GM03348 (cell line): Measurements from ENCODE around the gene NKPD1.

Experiments
- DNase-seq: peaks from one replicate; pipeline ENCODE4 v3.0.0; 2012; ENCODE audit warnings: low spot score

NKPD1 gene

DNA sequence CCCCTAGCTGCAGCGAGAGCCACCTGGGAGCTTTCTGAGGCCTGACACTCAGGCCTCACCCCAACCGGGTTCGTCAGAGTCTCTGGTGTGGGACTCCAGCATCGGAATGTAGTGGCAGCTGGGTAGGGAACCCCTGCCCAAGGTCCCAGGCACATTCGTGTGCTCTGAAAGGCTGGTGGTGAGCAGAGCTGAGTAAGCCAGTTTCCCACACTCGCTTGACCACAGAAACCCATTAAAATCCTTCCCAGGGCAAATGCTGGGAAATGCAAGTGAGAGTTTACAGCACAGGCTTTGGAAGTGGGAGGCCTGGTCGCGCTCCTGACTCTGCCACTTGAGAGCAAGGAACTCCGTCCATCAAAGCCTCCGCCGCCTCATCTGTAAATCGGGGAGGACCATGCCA, 13.0 kb upstream of the NKPD1 start:
- no peak for DNase-seq

- no peak for DNase-seq
These were observed 11.9 kb upstream of the NKPD1 start for GRCh38 chr19:45172611-45173208.

- DNase-seq: no peak
These were observed 11.4 kb upstream of the NKPD1 start for GRCh38 chr19:45172173-45172572.

DNA sequence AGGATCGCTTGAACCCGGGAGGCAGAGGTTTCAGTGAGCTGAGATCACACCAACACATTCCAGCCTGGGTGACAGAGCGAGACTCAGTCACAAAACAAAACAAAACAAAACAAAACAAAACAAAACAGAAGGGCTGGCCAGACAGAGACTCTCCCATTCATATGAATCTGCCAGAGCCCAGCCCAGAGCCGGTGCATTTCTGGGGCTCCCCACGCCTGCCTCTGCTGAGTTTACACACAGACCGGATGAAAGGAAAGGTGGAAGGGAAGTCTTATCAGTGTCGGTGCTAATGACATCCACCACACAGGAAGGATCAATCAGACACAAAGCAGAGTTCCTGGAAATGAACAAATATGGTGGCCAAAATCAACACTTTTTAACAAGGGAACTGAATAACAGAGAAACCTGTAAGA, 10.4 kb upstream of the NKPD1 start:
- DNase-seq: no peak

DNA sequence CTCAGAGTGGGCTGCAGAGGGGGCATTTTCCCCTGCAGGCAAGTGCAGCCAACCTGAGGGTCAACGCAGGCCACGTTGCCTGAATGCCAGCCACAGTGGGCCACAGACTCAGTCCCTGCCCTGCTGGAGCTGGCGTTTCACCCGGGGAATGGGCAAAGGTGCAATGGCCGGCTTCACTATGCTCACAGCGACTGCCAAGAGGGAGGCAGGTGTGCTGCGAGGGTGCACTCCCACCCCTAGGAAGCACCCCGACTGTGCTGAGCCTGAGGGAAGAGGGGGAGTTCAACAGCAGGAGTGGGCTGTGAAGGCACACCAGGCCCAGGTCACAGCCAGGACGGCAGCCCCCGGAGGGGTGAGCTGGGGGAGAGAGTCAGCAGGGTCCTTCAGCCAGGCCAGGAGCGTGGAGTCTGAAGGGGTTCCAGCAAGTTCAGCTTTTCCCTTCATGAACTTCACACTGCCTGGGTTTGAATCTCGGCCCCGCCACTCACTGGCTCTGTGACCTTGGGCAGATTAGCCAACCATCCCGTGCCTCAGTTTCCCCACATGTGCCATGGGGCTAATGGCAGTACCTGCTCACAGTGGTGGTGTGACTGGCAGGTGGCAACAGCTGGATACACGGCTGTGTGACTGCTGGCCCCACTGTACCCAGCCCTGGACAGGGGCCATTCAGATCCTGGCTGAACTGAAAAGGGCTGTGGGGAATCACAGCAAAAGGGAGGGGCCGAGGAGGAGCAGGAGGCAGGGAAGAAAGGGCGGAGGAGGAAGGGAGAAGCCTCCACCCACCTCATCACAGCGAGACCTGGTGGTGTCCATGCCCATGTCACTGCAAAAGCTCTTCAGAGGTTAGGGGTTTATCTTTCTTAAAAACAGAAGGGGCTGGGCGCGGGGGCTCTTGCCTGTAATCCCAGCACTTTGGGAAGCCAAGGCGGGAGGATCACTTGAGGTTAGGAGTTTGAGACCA, 9.6 kb upstream of the NKPD1 start:
- DNase-seq: no peak

DNA sequence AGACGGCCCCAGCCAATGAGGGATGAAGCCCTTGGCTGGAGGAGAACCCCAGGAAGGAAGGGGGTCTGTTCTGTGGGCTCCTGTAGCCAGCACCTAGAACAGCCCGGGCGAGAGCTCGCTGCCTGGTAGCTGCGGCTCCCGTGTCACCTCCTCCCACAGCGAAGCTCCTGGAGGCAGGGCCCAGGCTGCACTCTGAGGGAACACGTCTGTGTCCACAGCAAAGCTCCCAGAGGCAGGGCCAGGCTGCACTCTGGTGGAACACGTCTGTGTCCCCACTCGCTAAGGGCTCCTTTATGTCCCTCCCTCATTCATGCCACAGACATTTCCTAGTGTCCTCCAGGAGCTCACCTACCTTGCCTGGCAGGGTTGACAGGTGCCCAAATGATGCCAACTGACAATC, 8.8 kb upstream of the NKPD1 start:
- DNase-seq: no peak

- no peak for DNase-seq
These were observed 8.1 kb upstream of the NKPD1 start for GRCh38 chr19:45168767-45169351.

- no peak for DNase-seq
These were observed 6.0 kb upstream of the NKPD1 start for GRCh38 chr19:45166723-45167252.

DNA sequence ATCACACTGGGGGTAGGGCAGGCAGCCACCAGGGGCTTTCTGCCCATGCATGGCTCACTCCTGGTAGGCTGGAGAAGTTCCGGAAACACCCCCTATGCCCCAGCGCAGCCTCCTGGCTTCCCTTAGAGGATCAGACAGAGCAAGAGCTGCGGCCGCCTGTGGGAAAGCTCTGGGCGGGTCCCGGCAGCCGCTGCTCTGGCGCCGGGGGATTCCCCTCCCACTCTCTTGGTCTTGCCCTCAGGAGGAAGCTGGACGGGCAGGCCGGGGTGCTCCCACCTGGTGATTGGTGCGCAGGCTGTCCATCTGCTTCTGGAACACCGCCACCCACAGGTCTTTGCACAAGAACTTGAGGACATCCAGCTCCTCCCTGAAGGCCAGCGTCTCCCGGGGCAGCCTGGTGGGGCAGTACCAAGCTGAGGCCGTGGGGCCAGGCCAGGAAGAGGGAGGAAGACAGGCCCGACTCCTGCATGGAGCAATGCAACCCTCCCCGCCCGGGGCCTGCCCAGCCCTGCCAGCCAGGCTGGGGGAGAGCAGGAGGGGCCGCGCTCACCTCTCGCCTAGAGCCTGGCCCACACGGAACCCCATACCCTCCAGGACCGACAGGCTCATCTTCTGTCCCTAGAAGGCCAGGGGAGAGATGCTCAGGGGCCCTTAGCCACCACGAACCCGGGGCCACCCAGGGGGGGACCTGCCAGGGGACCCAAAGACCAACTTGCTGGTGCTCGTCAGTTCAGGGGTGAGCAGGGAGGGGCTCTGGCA, 4.0 kb upstream of the NKPD1 start:
- DNase-seq: peak; percentile 76

- no peak for DNase-seq
These were observed 3.1 kb upstream of the NKPD1 start for GRCh38 chr19:45163751-45164460.

GRCh38 chr19:45163156-45163555, 2.4 kb upstream of the NKPD1 start:
- DNase-seq: no peak

DNA sequence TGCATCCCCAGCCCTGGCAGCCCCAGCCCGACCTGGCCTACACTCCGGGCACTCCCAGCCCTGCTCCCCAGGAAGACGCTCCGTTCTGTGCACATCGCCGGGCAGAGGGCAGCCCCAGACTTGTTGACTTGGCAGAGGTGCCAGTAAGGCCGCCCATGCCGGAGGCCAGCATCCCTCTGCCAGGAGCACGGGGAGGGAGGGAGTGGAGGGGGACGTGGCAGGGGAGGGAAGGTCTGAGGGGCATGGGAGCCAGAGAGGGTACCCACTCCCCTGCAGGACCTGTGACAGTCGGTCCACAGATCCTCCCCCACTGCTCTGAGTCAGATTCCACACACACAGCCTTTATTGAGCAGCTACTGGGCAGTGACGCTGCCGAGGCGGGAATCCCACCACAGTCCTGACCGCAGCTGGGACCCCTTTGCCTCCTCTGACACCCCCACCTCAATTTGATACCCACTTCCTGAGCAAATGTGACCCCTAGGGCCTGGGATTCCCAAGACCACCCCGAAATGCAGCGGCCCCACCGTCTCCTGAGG, 1.9 kb upstream of the NKPD1 start:
- DNase-seq: no peak

DNA sequence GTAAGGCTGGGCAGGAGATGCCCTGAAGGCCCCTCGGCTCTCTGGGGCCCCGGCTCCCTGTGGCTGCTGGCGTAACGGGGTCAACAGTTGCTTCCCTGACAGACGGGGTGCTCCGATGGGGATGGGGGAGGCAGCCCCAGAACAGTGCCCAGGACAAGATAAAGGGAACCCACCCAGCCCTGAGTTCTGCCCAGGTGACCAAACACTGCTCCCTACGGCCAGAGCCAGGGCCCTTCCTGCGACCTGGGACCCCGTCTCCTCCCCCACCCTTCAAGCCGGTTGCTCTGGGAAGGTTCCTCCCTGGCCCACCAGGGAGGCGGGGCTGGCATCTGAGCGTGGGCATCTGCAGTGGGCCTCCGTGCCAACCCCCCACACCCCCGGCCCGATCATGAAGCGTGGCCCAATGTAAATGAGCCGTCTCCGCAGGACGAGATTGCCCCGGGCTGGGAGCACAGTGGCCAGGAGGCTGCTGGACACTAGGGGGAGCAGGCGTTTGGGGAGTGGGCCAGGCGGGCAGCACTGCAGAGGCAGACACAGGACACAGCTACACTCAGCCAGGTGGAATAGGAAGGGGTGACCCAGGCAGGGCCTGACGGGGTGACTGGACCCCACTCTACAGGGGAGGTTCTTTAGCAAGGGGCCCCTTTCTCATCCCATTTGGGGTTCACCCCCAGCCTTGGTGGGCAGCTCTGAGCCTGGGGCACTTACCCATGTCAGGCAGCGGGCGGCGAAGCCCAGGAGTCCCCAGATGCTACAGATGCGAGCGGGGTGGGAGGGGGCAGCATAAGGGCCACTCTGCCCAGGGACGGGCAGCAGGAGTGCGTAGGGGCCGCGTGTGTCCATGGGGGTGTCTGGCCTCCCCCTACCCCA, 1.2 kb upstream of the NKPD1 start:
- DNase-seq: peak; percentile 67

GRCh38 chr19:45159971-45160324, 834 bp downstream of the NKPD1 start:
- DNase-seq: no peak

DNA sequence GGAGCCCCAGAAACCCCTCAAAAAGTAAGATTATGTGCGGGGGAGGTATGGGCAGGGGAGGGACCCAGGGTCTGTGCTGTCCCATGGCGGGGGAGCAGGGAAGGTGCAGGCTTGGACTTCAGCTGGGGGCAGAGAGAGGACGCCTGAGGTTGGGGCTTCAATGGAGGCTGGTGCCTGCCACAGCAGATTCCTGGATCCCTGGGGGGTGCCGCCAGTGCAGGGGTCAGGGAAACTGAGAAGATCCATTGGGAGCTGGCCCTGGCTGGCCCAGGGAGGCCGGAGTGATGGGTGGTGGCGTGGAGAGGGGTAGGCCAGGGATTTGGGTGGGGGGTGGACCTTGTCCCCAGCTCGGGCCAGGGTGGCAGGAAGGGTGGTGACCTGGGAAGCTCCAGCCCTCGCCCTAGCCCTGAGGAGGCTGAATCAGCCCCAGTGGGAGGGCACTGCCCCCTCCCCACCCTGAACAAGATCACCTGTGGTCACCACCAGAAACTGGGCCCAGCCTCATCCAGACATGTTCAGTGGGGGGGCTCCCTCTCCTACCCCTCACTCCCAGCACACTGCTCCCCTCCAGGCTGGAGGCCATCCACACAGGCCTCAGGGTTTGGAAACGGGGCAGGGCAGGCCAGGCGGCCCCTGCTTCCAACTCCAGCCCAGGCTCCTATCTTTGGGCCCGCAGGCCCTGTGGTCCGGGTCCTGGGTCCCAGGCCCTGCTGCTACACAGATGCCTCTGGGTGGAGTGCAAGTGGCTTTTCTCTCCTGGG, 1.4 kb downstream of the NKPD1 start:
- DNase-seq: no peak

GRCh38 chr19:45158503-45159209, 2.1 kb downstream of the NKPD1 start:
- DNase-seq: no peak

DNA sequence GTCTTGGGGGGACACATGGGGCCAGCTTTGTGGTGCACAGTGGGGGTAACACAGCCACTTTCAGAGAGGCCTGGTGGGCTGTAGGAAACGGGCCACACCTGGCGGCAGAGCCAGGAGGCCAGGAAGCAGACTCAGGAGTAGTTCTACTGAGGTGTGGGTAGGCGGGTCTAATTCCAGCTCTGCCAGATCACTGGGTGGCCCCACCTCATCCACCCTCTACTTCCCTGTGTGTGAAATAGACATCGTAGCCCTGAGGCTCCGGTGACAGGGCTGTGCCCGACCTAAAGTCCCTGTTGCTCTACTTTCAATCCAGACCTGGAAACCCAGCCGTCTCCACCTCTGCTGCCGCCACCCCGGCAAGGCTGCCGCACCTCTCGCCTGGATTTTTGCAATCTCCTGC, 4.0 kb downstream of the NKPD1 start:
- no peak for DNase-seq

DNA sequence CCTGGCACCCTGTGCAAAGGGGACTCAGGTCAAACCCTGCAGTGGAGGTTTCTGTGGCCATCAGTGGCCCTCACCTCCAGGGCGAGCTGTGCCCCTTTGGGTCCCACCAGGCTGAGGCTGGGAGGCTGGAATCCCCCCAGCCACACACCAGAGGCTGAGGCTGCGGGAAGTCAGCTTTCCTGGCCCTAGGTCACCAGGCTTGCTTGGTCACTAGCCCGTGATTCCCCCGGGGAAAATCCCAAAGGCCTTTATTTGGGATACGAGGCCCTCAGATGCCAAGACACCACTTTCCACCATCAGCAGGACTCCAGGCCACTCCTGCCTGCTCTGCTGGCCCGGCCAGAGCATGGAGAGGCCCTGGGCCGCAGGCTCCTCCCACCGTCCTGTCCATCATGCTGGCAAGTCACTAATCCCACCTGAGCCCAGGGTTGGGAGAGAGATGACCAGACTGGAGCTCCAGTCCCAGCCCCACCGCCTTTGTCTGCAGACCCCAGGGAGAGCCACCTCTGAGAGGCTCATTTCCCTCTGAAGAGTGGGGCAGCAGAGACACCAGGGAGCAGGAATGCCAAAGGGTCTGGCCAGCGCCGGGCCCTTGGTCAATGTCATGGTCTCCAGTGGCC, 4.7 kb downstream of the NKPD1 start:
- DNase-seq: no peak
